AG04450 (cell line): ENCODE measurements around the gene ATP2C2. TPM values are rescaled to one million over a fixed set of nuclear protein-coding genes. Genes with fewer than 3 reads are reported as not detected.

Source experiments
- CTCF ChIA-PET: fragments of 300-600, 350-600 bp; formaldehyde crosslinking; extraction: SDS; loops from one replicate; lab custom pipeline; 2022; ENCODE audit warnings: antibody characterized with exemption, inconsistent platforms; lab: Charles Lee
- POLR2A ChIA-PET: fragments of 350-600 bp; formaldehyde crosslinking; extraction: SDS; loops from one replicate; lab custom pipeline; 2021; ENCODE audit warnings: antibody characterized with exemption, inconsistent platforms; lab: Yijun Ruan, JAX
- DNase-seq: peaks from one replicate; pipeline ENCODE4 v3.0.0-alpha.2; 2011; ENCODE audit warnings: low read depth, low spot score
- H3K27ac ChIP-seq: one replicate; pipeline ENCODE4 v1.5.1; 2012; ENCODE audit warnings: low read depth, low read length, control low read depth
- H3K27me3 ChIP-seq: one replicate; pipeline ENCODE4 v1.6.0; 2012; ENCODE audit warnings: low read length; ENCODE audit not compliant: control insufficient read depth, insufficient read depth
- H3K4me3 ChIP-seq: 2 replicates; pipeline ENCODE4 v1.5.1; 2011; ENCODE audit warnings: mild to moderate bottlenecking, low read depth, low read length, control low read depth
- H3K9me3 ChIP-seq: 2 replicates; pipeline ENCODE4 v1.5.1; 2012; ENCODE audit warnings: low read length; ENCODE audit not compliant: control insufficient read depth, insufficient read depth
- CTCF ChIP-seq: IDR thresholded peaks from 2 replicates; pipeline ENCODE4 v1.5.1; 2011; ENCODE audit warnings: low read depth, low read length, control low read depth, inconsistent platforms
- polyA plus RNA-seq: library from polyadenylated mRNA; depleted of rRNA; stranded (reverse); fragments of >200 nt; gene quantifications from 2 replicates; pipeline ENCODE4 v1.2.3, GENCODE V29; 2011

ATP2C2 gene
- polyA plus RNA-seq, 1 experiment: not detected

DNA sequence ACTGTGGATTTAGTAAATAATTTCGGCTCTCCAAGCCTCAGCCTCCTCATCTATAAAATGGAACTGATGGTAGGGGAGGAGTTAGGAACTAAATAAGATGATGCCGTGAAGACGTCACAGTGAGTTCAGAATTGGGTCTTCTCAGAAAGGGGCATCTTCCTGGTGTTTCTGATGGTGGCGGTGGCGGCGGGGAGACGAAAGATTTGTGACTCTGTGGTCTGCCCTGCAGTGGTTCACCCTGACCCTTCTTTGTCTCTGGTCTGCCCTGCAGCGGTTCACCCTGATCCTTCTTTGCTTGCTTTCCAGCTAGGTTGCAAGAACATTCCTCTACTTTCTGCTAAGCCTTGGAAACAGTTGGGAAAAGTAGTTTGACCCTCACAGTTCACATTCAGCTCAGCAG is 39.3 kb upstream of the ATP2C2 start:
- ChIA-PET CTCF (no interaction called here), POLR2A (no interaction called here)
- Histone ChIP-seq H3K4me3 (no peak overlapping the region), H3K27me3 (peaks cover 3% of the 10 kb centered on the region), H3K9me3 (no peaks in the 10 kb centered on the region), H3K27ac (no peak overlapping the region)
- no peak for DNase-seq
- no peak for TF ChIP-seq CTCF

GRCh38 chr16:84329843-84330684 is 38.3 kb upstream of the ATP2C2 start:
- Histone ChIP-seq H3K27me3 (peaks cover 3% of the 10 kb centered on the region), H3K27ac (no peak overlapping the region), H3K9me3 (no peaks in the 10 kb centered on the region), H3K4me3 (no peak overlapping the region)
- DNase-seq: no peak
- ChIA-PET CTCF (interaction anchor here (0.8 kb wide), 1 partner anchor 23 kb away, joined by 3 read pairs; no protein-coding TSS in a partner anchor), POLR2A (no interaction called here)
- TF ChIP-seq CTCF: no peak

DNA sequence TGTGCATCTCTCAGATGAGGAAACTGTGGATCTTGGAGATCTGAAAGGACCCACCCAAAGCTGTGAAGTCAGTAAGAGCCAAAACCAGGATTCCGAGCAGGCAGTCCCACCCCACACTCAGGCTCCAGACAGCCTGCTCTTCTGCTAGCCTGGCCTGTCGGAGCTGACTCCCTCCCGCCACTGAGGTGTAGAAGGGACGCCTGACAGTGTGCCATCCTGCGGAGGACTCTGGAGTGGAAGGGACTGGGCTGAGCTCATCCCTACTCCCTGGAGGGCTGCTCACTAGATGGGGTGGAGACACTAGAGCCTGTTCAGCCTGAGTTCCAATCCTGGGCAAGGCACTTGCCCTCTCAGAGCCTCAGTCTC is 37.7 kb upstream of the ATP2C2 start:
- TF ChIP-seq CTCF: no peak
- ChIA-PET CTCF (interaction anchor here (0.8 to 1.8 kb wide), 2 partner anchors 23 to 144 kb away, joined by 3 to 4 read pairs; partner anchors contain the start of gene TAF1C), POLR2A (no interaction called here)
- Histone ChIP-seq H3K27ac (no peak overlapping the region), H3K4me3 (no peak overlapping the region), H3K9me3 (no peaks in the 10 kb centered on the region), H3K27me3 (peaks cover 3% of the 10 kb centered on the region)
- DNase-seq: no peak

GRCh38 chr16:84331998-84332780 is 36.1 kb upstream of the ATP2C2 start:
- ChIA-PET POLR2A (interaction anchor here (0.8 kb wide), 1 partner anchor 25 kb away, joined by 5 read pairs; no protein-coding TSS in a partner anchor), CTCF (interaction anchor here (1.8 kb wide), 1 partner anchor 145 kb away, joined by 4 read pairs; the partner anchor contains the start of gene TAF1C)
- DNase-seq: no peak

More at GRCh38 chr16:84331998-84332780, 36.1 kb upstream of the ATP2C2 start:
- no peak overlapping the region for H3K4me3 ChIP-seq
- no peak for TF ChIP-seq CTCF
- peaks cover 3% of the 10 kb centered on the region for H3K27me3 ChIP-seq
- no peak overlapping the region for H3K27ac ChIP-seq
- no peaks in the 10 kb centered on the region for H3K9me3 ChIP-seq
